Sigmoid colon (tissue), 7 donors: ENCODE results near the gene PPP1R3D. TPM values are rescaled to one million over a fixed set of nuclear protein-coding genes. Genes with fewer than 3 reads are reported as not detected.

Source experiments
- DNase-seq: peaks from one replicate; pipeline ENCODE4 v3.0.0-alpha.2; 2019
- H3K27ac ChIP-seq, 4 donors: fragments of 200-600 bp; sonication (generic); one replicate each; pipeline ENCODE4 v1.5.1; 2016 to 2019; ENCODE audit warnings: mild to moderate bottlenecking in 1 of 4
- H3K27me3 ChIP-seq, 3 donors: fragments of 200-600 bp; sonication (generic); one replicate each; pipeline ENCODE4 v1.5.1; 2019; ENCODE audit warnings: mild to moderate bottlenecking in 1 of 3
- H3K36me3 ChIP-seq, 4 donors: fragments of 200-600 bp; sonication (generic); one replicate each; pipeline ENCODE4 v1.5.1; 2016 to 2019
- H3K4me1 ChIP-seq, 4 donors: fragments of 200-600 bp; sonication (generic); one replicate each; pipeline ENCODE4 v1.5.1; 2017 to 2019
- H3K4me3 ChIP-seq, 4 donors: fragments of 200-600 bp; sonication (generic); one replicate each; pipeline ENCODE4 v1.5.1; 2017 to 2019; ENCODE audit warnings: mild to moderate bottlenecking in 2 of 4, moderate library complexity in 1 of 4
- H3K9me3 ChIP-seq, 4 donors: fragments of 200-600 bp in 3 of 4; sonication (generic) in 3 of 4; one replicate each; pipeline versions ENCODE4 v1.5.1 to v1.6.1; 2013 to 2019
- CTCF ChIP-seq, 4 experiments: fragments of 450-650 bp in 3 of 4; fragments of 200-600 bp in 1 of 4; IDR thresholded peaks; one replicate each; pipeline ENCODE4 v1.5.1; 2016 to 2019; ENCODE audit warnings: antibody characterized with exemption in 4 of 4, mild to moderate bottlenecking in 3 of 4, moderate library complexity in 2 of 4
- EP300 ChIP-seq, 4 donors: sonication (generic); formaldehyde crosslinking; IDR thresholded peaks; one replicate each; pipeline ENCODE4 v1.6.1; 2017; ENCODE audit warnings: antibody characterized with exemption in 4 of 4
- POLR2A ChIP-seq, 2 donors: fragments of 450-650 bp; IDR thresholded peaks; one replicate each; pipeline ENCODE4 v1.6.1; 2016; ENCODE audit warnings: antibody characterized with exemption in 2 of 2, mild to moderate bottlenecking in 2 of 2, moderate library complexity in 2 of 2
- POLR2AphosphoS5 ChIP-seq, 4 donors: sonication (generic); formaldehyde crosslinking; IDR thresholded peaks; one replicate each; pipeline ENCODE4 v1.6.1; 2017; ENCODE audit warnings: antibody characterized with exemption in 4 of 4
- WGBS, 2 donors: extraction: QIAGEN DNeasy Blood & Tissue Kit; methylation state at CpG; one replicate each; pipeline ENCODE4 v1.1.7; 2013; 5-methylcytosine and 5-hydroxymethylcytosine counted together
- intact Hi-C: fragments of 100-400 bp; cut with DNase I; formaldehyde crosslinking; loops from one replicate; pipeline ENCODE4 v1.15.1; 2023
- polyA plus RNA-seq, 3 donors: library from polyadenylated mRNA; stranded (reverse); fragments of 200-250 nt; gene quantifications; one replicate each; pipeline ENCODE4 v1.2.3, GENCODE V29; 2013
- total RNA-seq, 4 donors: library from RNA; depleted of rRNA; stranded (reverse); fragments of >200 nt; gene quantifications; one replicate each; pipeline ENCODE4 v1.1.0, GENCODE V29; 2016
- donor health status: healthy with polysubstance abuse.
- donor health status: Bipolar disorder and iron deficiency.
- donor health status: healthy.

Gene PPP1R3D
- total and polyA plus RNA-seq, 7 donors, result 2.4 to 9.5 (median 5.3) TPM

DNA sequence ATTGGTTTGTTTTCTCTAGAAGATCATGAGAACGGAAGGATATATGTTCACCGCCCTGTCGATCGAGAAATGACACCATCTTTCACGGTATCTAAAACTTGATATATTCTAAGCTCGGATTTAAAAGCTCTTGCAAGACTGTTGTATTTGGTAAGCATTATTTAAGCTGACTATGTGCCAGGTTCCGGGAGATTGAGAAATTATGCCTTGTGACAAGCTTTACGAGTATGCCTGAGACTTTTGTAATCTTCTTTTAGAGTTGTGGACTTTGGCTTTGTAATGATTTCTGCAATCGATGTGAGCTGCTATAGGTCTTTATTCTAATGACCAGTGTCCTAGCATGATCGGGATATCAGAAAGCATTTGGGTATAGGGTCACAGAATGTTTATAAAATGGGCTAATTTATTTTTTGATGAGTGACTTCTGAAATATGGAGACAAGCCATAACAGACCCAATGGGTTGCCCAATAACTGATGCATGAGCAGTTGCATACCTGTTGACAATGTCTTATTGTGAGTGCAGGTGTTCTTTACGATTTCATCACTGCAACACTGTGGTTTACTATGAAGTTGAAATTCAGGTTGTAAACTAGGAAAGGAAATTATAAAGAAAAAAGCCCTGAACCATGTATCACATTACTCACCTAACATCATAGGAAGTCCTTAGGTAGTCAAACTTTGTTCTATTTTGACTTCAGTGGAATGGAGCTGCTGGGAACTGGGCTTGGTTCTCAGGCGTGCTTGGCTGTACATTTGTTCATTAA, 32.1 kb upstream of the PPP1R3D start:
- H3K36me3 ChIP-seq, result no peaks in the 10 kb centered on the region
- no peak overlapping the region for H3K4me3 ChIP-seq
- DNase-seq, result no peak
- TF ChIP-seq CTCF (IDR thresholded peaks at IDR 0.05) (no peak), EP300 (IDR thresholded peaks at IDR 0.05) (no peak), POLR2AphosphoS5 (IDR thresholded peaks at IDR 0.05) (no peak), POLR2A (IDR thresholded peaks at IDR 0.05) (no peak)
- H3K27ac ChIP-seq, result no peak overlapping the region
- 23 to 74% methylated on average over 12 of the region's 12 CpGs for WGBS, 2 donors
- H3K4me1 ChIP-seq, result peaks cover 0 to 13% (median 7%) of the 10 kb centered on the region in 4 donors
- intact Hi-C loops, result no loop called here
- H3K27me3 ChIP-seq, result no peaks in the 10 kb centered on the region
- H3K9me3 ChIP-seq, result no peaks in the 10 kb centered on the region

GRCh38 chr20:59971428-59971827, 31.3 kb upstream of the PPP1R3D start:
- H3K36me3 ChIP-seq, result no peaks in the 10 kb centered on the region
- H3K4me1 ChIP-seq, result peaks cover 0 to 9% (median 5%) of the 10 kb centered on the region in 4 donors
- H3K27me3 ChIP-seq, result no peaks in the 10 kb centered on the region
- H3K4me3 ChIP-seq, result no peak overlapping the region
- TF ChIP-seq POLR2A (IDR thresholded peaks at IDR 0.05) (no peak), POLR2AphosphoS5 (IDR thresholded peaks at IDR 0.05) (no peak), EP300 (IDR thresholded peaks at IDR 0.05) (no peak), CTCF (IDR thresholded peaks at IDR 0.05) (no peak)
- intact Hi-C loops, result no loop called here
- 71 to 98% methylated on average over 1 of the region's 1 CpG for WGBS, 2 donors
- no peak for DNase-seq
- no peak overlapping the region for H3K27ac ChIP-seq
- no peaks in the 10 kb centered on the region for H3K9me3 ChIP-seq

- H3K27me3 ChIP-seq, result no peaks in the 10 kb centered on the region
- DNase-seq, result no peak
- no peak overlapping the region for H3K27ac ChIP-seq
- no peaks in the 10 kb centered on the region for H3K9me3 ChIP-seq
- WGBS, 2 donors, result 74 to 82% methylated on average over 3 of the region's 3 CpGs
- H3K4me3 ChIP-seq, result no peak overlapping the region
- intact Hi-C loops, result no loop called here
- H3K4me1 ChIP-seq, result no peaks in the 10 kb centered on the region
- TF ChIP-seq EP300 (IDR thresholded peaks at IDR 0.05) (no peak), CTCF (IDR thresholded peaks at IDR 0.05) (no peak), POLR2AphosphoS5 (IDR thresholded peaks at IDR 0.05) (no peak), POLR2A (IDR thresholded peaks at IDR 0.05) (no peak)
- H3K36me3 ChIP-seq, result no peaks in the 10 kb centered on the region
Observed at GRCh38 chr20:59966428-59966827, 26.3 kb upstream of the PPP1R3D start.

DNA sequence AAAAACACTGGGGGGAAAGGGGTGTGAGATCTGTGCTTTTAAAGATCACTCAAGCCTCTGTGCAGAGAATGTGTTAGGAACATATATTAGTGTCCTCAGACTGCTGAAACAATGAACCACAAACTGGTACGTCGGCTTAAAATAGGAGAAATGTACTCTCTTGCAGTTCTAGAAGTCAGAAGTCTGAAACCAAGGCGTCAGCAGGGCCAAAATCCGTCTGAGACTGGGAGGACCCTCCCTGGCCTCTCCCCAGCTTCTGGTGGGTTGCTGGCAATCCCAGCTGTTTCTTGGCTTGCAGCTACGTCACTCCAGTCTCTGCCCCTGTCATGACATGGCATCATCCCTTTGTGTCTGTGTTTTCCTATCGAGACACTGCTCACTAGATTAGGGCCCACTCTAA, 22.1 kb upstream of the PPP1R3D start:
- Histone ChIP-seq H3K27me3 (no peaks in the 10 kb centered on the region), H3K9me3 (no peaks in the 10 kb centered on the region), H3K4me3 (no peak overlapping the region), H3K36me3 (peaks cover 0 to 8% (median 0%) of the 10 kb centered on the region in 4 donors), H3K27ac (no peak overlapping the region), H3K4me1 (no peaks in the 10 kb centered on the region)
- TF ChIP-seq CTCF (IDR thresholded peaks at IDR 0.05) (no peak), POLR2AphosphoS5 (IDR thresholded peaks at IDR 0.05) (no peak), POLR2A (IDR thresholded peaks at IDR 0.05) (no peak), EP300 (IDR thresholded peaks at IDR 0.05) (no peak)
- 89 to 92% methylated on average over 6 of the region's 6 CpGs for WGBS, 2 donors
- DNase-seq, result no peak
- intact Hi-C loops, result no loop called here
